MM.1S (cell line): ENCODE results near the gene TENT4B.

Source experiments
- DNase-seq: peaks from one replicate; pipeline ENCODE4 v3.0.0-alpha.2; 2015
- H2AFZ ChIP-seq: fragments of 300-600 bp; sonication (generic); 2 replicates; pipeline ENCODE4 v1.6.0; 2016; ENCODE audit warnings: antibody characterized with exemption, low read length
- H3F3A ChIP-seq: fragments of 300-600 bp; sonication (generic); 2 replicates; pipeline ENCODE4 v1.6.1; 2016; ENCODE audit warnings: mild to moderate bottlenecking, antibody characterized with exemption, low read length, moderate library complexity, mixed read lengths; ENCODE audit not compliant: insufficient read depth
- H3K27ac ChIP-seq: fragments of 300-600 bp; sonication (generic); 2 replicates; pipeline ENCODE4 v1.5.1; 2016; ENCODE audit warnings: mild to moderate bottlenecking, low read length
- H3K27me3 ChIP-seq: fragments of 300-600 bp; sonication (generic); replicated peaks from 2 replicates; pipeline ENCODE4 v1.6.0; 2016; ENCODE audit warnings: low read length; ENCODE audit not compliant: insufficient read depth
- H3K36me3 ChIP-seq: fragments of 300-600 bp; sonication (generic); replicated peaks from 2 replicates; pipeline ENCODE4 v1.6.1; 2016; ENCODE audit warnings: mild to moderate bottlenecking, low read length, mixed read lengths; ENCODE audit not compliant: insufficient read depth
- H3K4me1 ChIP-seq: fragments of 300-600 bp; sonication (generic); 2 replicates; pipeline ENCODE4 v1.6.1; 2016; ENCODE audit warnings: low read length, mixed read lengths
- H3K4me2 ChIP-seq: fragments of 300-600 bp; sonication (generic); 2 replicates; pipeline ENCODE4 v1.6.0; 2016; ENCODE audit warnings: low read depth, low read length
- H3K4me3 ChIP-seq: fragments of 300-600 bp; sonication (generic); 2 replicates; pipeline ENCODE4 v1.5.1; 2016; ENCODE audit warnings: low read length, mixed read lengths
- H3K79me2 ChIP-seq: fragments of 300-600 bp; sonication (generic); 2 replicates; pipeline ENCODE4 v1.6.1; 2016; ENCODE audit warnings: mixed run types, low read length, mixed read lengths
- H3K9ac ChIP-seq: fragments of 300-600 bp; sonication (generic); 2 replicates; pipeline ENCODE4 v1.6.1; 2016; ENCODE audit warnings: low read length, mixed read lengths
- H3K9me2 ChIP-seq: fragments of 300-600 bp; sonication (generic); replicated peaks from 2 replicates; pipeline ENCODE4 v1.6.1; 2016; ENCODE audit warnings: mild to moderate bottlenecking, low read length, mixed read lengths; ENCODE audit not compliant: insufficient read depth
- H3K9me3 ChIP-seq: fragments of 300-600 bp; sonication (generic); replicated peaks from 2 replicates; pipeline ENCODE4 v1.6.1; 2016; ENCODE audit warnings: mild to moderate bottlenecking, low read length, mixed read lengths; ENCODE audit not compliant: insufficient read depth
- H4K20me1 ChIP-seq: fragments of 300-600 bp; sonication (generic); 2 replicates; pipeline ENCODE4 v1.6.1; 2016; ENCODE audit warnings: mild to moderate bottlenecking, low read length, moderate library complexity, mixed read lengths; ENCODE audit not compliant: insufficient read depth
- CTCF ChIP-seq: fragments of 300-600 bp; sonication (generic); IDR thresholded peaks from 2 replicates; pipeline ENCODE4 v1.5.1; 2016; ENCODE audit warnings: antibody characterized with exemption, low read length, mixed read lengths
- EZH2 ChIP-seq: fragments of 300-600 bp; sonication (generic); optimal IDR thresholded peaks from 2 replicates; pipeline ENCODE3; 2017; ENCODE audit warnings: low read depth, mild to moderate bottlenecking, antibody characterized with exemption, low read length, mixed read lengths
- EZH2phosphoT487 ChIP-seq: fragments of 300-600 bp; sonication (generic); IDR thresholded peaks from 2 replicates; pipeline ENCODE4 v1.6.1; 2018; ENCODE audit warnings: antibody characterized with exemption, low read length

The TENT4B gene

GRCh38 chr16:50261707-50262235 lies 108.7 kb downstream of the TENT4B start:
- no peak for TF ChIP-seq CTCF
- Histone ChIP-seq H3K27ac (no peak overlapping the region), H3K79me2 (peaks cover 4% of the 10 kb centered on the region; the same call in 1 of the 2 replicates), H3K36me3 (no peaks in the 10 kb centered on the region), H3K9ac (no peak overlapping the region), H3F3A (no peaks in the 10 kb centered on the region), H3K9me2 (no peaks in the 10 kb centered on the region), H2AFZ (no peak overlapping the region), H3K4me3 (no peak overlapping the region), H3K9me3 (no peaks in the 10 kb centered on the region), H3K27me3 (no peaks in the 10 kb centered on the region), H3K4me1 (peaks cover 15% of the 10 kb centered on the region), H4K20me1 (no peaks in the 10 kb centered on the region), H3K4me2 (no peak overlapping the region)
- DNase-seq, result no peak

- H3K4me3 ChIP-seq, result no peak overlapping the region
- no peaks in the 10 kb centered on the region for H3K9me3 ChIP-seq
- H3K4me1 ChIP-seq, result peaks cover 15% of the 10 kb centered on the region
- no peaks in the 10 kb centered on the region for H3K27me3 ChIP-seq
- no peaks in the 10 kb centered on the region for H3K36me3 ChIP-seq
- no peak overlapping the region for H2AFZ ChIP-seq
- no peak overlapping the region for H3K9ac ChIP-seq
- H3K27ac ChIP-seq, result no peak overlapping the region
- H4K20me1 ChIP-seq, result no peaks in the 10 kb centered on the region
- TF ChIP-seq CTCF, result no peak
- no peak for TF ChIP-seq EZH2phosphoT487
- TF ChIP-seq EZH2, result no peak
- no peak for DNase-seq
- no peaks in the 10 kb centered on the region for H3K9me2 ChIP-seq
- no peaks in the 10 kb centered on the region for H3F3A ChIP-seq
- peaks cover 15% of the 10 kb centered on the region; the same call in 1 of the 2 replicates for H3K79me2 ChIP-seq
- H3K4me2 ChIP-seq, result no peak overlapping the region
Measured at GRCh38 chr16:50263060-50263909, 110.2 kb downstream of the TENT4B start.

- no peaks in the 10 kb centered on the region for H3K9me2 ChIP-seq
- H3K27ac ChIP-seq, result no peak overlapping the region
- H3K9ac ChIP-seq, result no peak overlapping the region
- no peaks in the 10 kb centered on the region for H3K36me3 ChIP-seq
- no peak for DNase-seq
- H3F3A ChIP-seq, result no peaks in the 10 kb centered on the region
- H3K4me2 ChIP-seq, result no peak overlapping the region
- TF ChIP-seq EZH2 (no peak), EZH2phosphoT487 (no peak), CTCF (no peak)
- H3K4me1 ChIP-seq, result peaks cover 15% of the 10 kb centered on the region
- no peaks in the 10 kb centered on the region for H3K9me3 ChIP-seq
- H3K79me2 ChIP-seq, result peaks cover 17% of the 10 kb centered on the region; the same call in 1 of the 2 replicates
- H3K4me3 ChIP-seq, result no peak overlapping the region
- H2AFZ ChIP-seq, result no peak overlapping the region
- no peaks in the 10 kb centered on the region for H3K27me3 ChIP-seq
- H4K20me1 ChIP-seq, result no peaks in the 10 kb centered on the region
Measured at GRCh38 chr16:50263940-50264929, 111.1 kb downstream of the TENT4B start.
